Measurements from ENCODE around the gene NBDY. TPM values are rescaled to one million over a fixed set of nuclear protein-coding genes. Genes with fewer than 3 reads are reported as not detected.

The NBDY gene
- total and polyA plus RNA-seq, 2 of the 13 experiments (the other 11 are each of a cell fraction or from before 2014, with no cell fraction given), result 1.4 to 1.7 TPM

GRCh38 chrX:56765811-56766553, 36.9 kb downstream of the NBDY start:
- Histone ChIP-seq H3K4me3 (replicated peaks in 1 of 3; ENCODE audit: insufficient read depth in 1 of 3, low read depth in 2 of 3, low read length in 3 of 3) (no peak overlapping the region), H3K9me3 (ENCODE audit: low read length) (no peaks in the 10 kb centered on the region), H3K27ac (ENCODE audit: extremely low read length, insufficient read depth, low read length) (no peak overlapping the region), H3K79me2 (ENCODE audit: insufficient read depth, low read length) (no peaks in the 10 kb centered on the region), H3K4me2 (ENCODE audit: low read depth, low read length) (no peak overlapping the region), H4K20me1 (ENCODE audit: insufficient read depth, low read length) (no peaks in the 10 kb centered on the region), H3K27me3 (ENCODE audit: control insufficient read depth in 1 of 2, insufficient read depth in 2 of 2, low read length in 2 of 2) (no peaks in the 10 kb centered on the region), H3K36me3 (replicated peaks in 1 of 2; ENCODE audit: control insufficient read depth in 1 of 2, insufficient read depth in 2 of 2, low read length in 2 of 2) (no peaks in the 10 kb centered on the region), H3K9ac (ENCODE audit: insufficient read depth, low read depth, low read length) (no peak overlapping the region), H2AFZ (ENCODE audit: low read length) (no peak overlapping the region), H3K4me1 (ENCODE audit: insufficient read depth, low read length) (peaks cover 9% of the 10 kb centered on the region)
- in situ Hi-C loops (cut with HindIII; ENCODE audit: extremely low pct_ligation_motif_present, low pct_unique_long_range_greater_than_20kb) (no loop called here), intact Hi-C loops (cut with micrococcal nuclease; ENCODE audit: unreplicated experiment) (loop anchor here (10.0 kb wide), 1 partner anchor 389 kb away; no protein-coding TSS in a partner anchor)
- no peak for ATAC-seq
- WGBS (ENCODE audit: low lambda C conversion rate), result 69% methylated on average over 8 of the region's 8 CpGs
- no peak for TF ChIP-seq ZUFSP (CRISPR knock-in tag; IDR thresholded peaks at IDR 0.05; ENCODE audit: borderline replicate concordance)
- no peak for TF ChIP-seq SKI (IDR thresholded peaks at IDR 0.05; ENCODE audit: partially characterized antibody)
- no peak for TF ChIP-seq PHF21A (CRISPR knock-in tag; IDR thresholded peaks at IDR 0.05)
- TF ChIP-seq ZNF550 (CRISPR knock-in tag; IDR thresholded peaks at IDR 0.05; ENCODE audit: borderline replicate concordance), result no peak
- no peak for FAIRE-seq
- DNase-seq (ENCODE audit: low spot score), result no peak
- POLR2A ChIA-PET, result no interaction called here
- CTCF ChIA-PET (ENCODE audit: low intra/inter-chr PET ratio, low total read pairs), result no interaction called here
- BruUV-seq (replicated peaks), result no TSS peak
